ENCODE results near the gene NINJ1. TPM values are rescaled to one million over a fixed set of nuclear protein-coding genes. Genes with fewer than 3 reads are reported as not detected.

Gene NINJ1
- total and polyA plus RNA-seq, 2 of the 4 experiments (the other 2 are of a cell fraction): 21.9 to 38.8 TPM

DNA sequence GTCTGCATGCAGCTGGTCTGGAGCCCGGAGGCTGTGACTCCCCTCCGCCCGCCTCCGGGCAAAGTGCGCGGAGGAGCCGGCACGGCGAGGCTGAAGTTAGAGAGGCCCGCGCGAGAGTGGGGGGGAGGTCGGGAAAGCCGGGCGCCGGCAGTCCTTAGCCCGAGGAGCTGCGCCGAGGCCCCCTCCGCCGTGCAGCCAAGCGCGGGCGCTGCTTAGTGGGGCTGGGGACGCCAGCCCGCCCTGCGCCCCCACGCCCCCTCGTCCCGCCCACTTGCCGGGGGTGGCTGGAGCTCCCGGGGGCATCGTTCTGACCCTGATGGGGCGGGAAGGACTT lies 403 bp downstream of the NINJ1 start:
- Histone ChIP-seq H3K4me2 (ENCODE audit: low read depth, low read length) (peak overlapping the region; percentile 84), H2BK20ac (ENCODE audit: low read depth, low read length) (no peak overlapping the region), H3K4me3 (ENCODE audit: insufficient read depth, low read depth, low read length) (peak overlapping the region; percentile 82), H3K9ac (ENCODE audit: low read depth, low read length) (peak overlapping the region; percentile 81), H3K4me1 (ENCODE audit: control insufficient read depth, insufficient read depth, low read length) (peaks cover 30% of the 10 kb centered on the region), H3K4ac (ENCODE audit: low read depth, low read length) (peak overlapping the region; percentile 84), H4K91ac (ENCODE audit: insufficient read depth, low read depth, low read length) (peak overlapping the region; percentile 36; the same call in 1 of the 2 replicates), H2BK15ac (ENCODE audit: low read depth, low read length) (no peak overlapping the region), H3K27ac (ENCODE audit: insufficient read depth, low read length) (peak overlapping the region; percentile 84), H4K8ac (ENCODE audit: low read depth in 2 of 2, low read length in 2 of 2) (peak overlapping the region in 1 of 2 experiments; percentile 24; a peak in 1 of 4 replicates), H2BK120ac (ENCODE audit: low read depth, low read length) (peak overlapping the region; percentile 74; the same call in 1 of the 2 replicates), H3K56ac (ENCODE audit: extremely low read depth, insufficient read depth, low read length) (no peak overlapping the region), H4K20me1 (ENCODE audit: insufficient read depth, low read length) (0 out of 2 replicates have a peak, but pooled peaks cover 5% of the 10 kb centered on the region), H3K27me3 (ENCODE audit: control insufficient read depth, insufficient read depth, low read length) (no peaks in the 10 kb centered on the region), H2AK5ac (ENCODE audit: low read depth, low read length) (peak overlapping the region; percentile 56; the same call in 1 of the 2 replicates), H3K36me3 (ENCODE audit: control insufficient read depth, insufficient read depth, low read length) (no peaks in the 10 kb centered on the region), H2AK9ac (replicated peaks; ENCODE audit: low read depth, low read length, poor library complexity) (peak overlapping the region; percentile 75), H2AFZ (replicated peaks; ENCODE audit: low read length, poor library complexity) (peak overlapping the region; percentile 96), H3K23ac (ENCODE audit: low read depth, low read length) (no peak overlapping the region), H2BK5ac (ENCODE audit: low read depth, low read length, poor library complexity, severe bottlenecking) (peak overlapping the region; percentile 67), H3K79me1 (ENCODE audit: low read depth in 1 of 2, low read length in 2 of 2) (peaks cover 18 to 42% of the 10 kb centered on the region in 2 experiments), H4K5ac (ENCODE audit: low read depth, low read length) (no peak overlapping the region), H3K9me3 (ENCODE audit: control insufficient read depth, insufficient read depth, low read length) (0 out of 2 replicates have a peak, but pooled peaks cover 2% of the 10 kb centered on the region), H3K14ac (replicated peaks; ENCODE audit: low read depth, low read length) (peak overlapping the region; percentile 55; the same call in 1 of the 2 replicates), H3K9me1 (ENCODE audit: insufficient read depth, low read length) (peaks cover 10% of the 10 kb centered on the region; the same call in 1 of the 2 replicates), H3K18ac (ENCODE audit: low read depth, low read length) (no peak overlapping the region; the same call in 1 of the 2 replicates)
- ATAC-seq (ENCODE audit: low read depth) (peak; percentile 63), DNase-seq (no peak)
- intact Hi-C loops (cut with micrococcal nuclease): loop anchor here (10.0 kb wide), 1 partner anchor 321 kb away; the partner anchor contains the start of genes FAM120A and FAM120AOS
- in situ Hi-C loops (cut with MboI; ENCODE audit: low sequenced_read_pairs): no loop called here
- WGBS, 2 experiments (ENCODE audit: extremely low coverage in 2 of 2, insufficient read length in 1 of 2): 0% methylated on average over 11 of the region's 34 CpGs; no CpG with 5 or more reads in 1 of the 2 experiments
- dilution Hi-C loops (cut with HindIII; ENCODE audit: low sequenced_read_pairs, unreplicated experiment): no loop called here
- CTCF ChIA-PET: interaction anchor here (0.5 to 0.9 kb wide), 3 partner anchors 25 to 1358 kb away, joined by 3 to 5 read pairs (median 3); no protein-coding TSS in a partner anchor
- TF ChIP-seq POLR2A (IDR thresholded peaks at IDR 0.05; ENCODE audit: low read depth, low read length) (peak; percentile 90), MAZ (IDR thresholded peaks at IDR 0.05; ENCODE audit: borderline replicate concordance, low read depth, low read length) (peak; percentile 39), MAFK (IDR thresholded peaks at IDR 0.05; ENCODE audit: low read depth, low read length) (no peak), BHLHE40 (IDR thresholded peaks at IDR 0.05; ENCODE audit: low read depth, low read length) (peak; percentile 56; the same call in 1 of the 2 replicates)
- BruUV-seq (replicated peaks): no TSS peak
- POLR2A ChIA-PET (ENCODE audit: unreplicated experiment): interaction anchor here (0.6 kb wide), 1 partner anchor 433 kb away, joined by 4 read pairs; no protein-coding TSS in a partner anchor
